Measurements from ENCODE around the gene FER1L5.

FER1L5 gene

DNA sequence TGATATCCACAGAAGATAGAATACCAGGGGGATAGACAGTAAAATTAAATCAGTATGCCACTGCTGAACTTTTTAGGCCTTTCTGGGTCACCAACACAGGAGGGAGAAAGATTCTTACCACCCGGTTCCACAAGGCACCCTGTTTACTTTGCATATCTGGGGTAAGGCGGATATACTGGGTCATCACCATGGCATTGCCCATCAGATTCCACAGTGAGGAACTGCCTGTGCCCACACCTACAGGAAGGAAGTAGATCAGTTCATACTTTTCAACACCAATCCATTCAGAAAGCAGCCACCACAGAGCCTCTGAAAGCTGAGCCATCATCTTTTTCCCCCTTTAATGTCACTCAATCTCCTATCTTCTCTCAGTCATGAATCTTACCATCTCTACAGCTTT is 95.3 kb downstream of the FER1L5 start:
- TF ChIP-seq POLR2A (IDR thresholded peaks at IDR 0.05; ENCODE audit: low read depth, low read length) (no peak), POLR2AphosphoS5 (IDR thresholded peaks at IDR 0.05; ENCODE audit: low read depth, low read length) (no peak)
- DNase-seq (ENCODE audit: insufficient read length), result no peak
- FAIRE-seq, result no peak

DNA sequence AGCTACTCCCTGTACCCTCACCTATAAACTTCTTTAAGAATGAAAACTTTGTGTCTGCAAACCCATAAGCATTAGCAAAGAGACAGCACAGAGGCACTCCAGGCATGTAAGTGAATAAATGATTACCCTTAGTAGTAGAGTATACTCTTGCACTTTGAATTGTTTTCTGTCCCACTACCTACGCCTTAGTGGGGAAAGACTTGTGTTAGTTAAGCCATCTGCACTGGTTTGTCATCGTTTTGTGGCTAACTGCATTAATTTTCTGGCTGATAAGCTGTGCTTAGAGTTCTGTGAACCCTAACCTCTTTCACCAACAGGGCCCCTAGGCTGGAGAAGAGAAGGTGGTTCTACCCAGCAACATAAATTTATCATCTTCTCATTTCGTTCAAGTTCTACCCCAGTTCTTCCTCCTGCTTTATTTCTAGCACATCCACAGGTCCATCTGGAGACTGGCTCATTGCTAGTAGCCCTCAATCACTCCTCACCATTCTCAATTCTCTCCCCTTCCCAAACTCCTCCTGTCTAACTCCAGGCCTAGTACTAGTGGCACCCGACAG is 96.6 kb downstream of the FER1L5 start:
- no peak for FAIRE-seq
- TF ChIP-seq TAF1 (IDR thresholded peaks at IDR 0.05; ENCODE audit: borderline replicate concordance, low read depth, low read length) (no peak), POLR2A (IDR thresholded peaks at IDR 0.05; ENCODE audit: low read depth, low read length) (no peak), POLR2AphosphoS5 (IDR thresholded peaks at IDR 0.05; ENCODE audit: low read depth, low read length) (no peak)
- no peak for DNase-seq (ENCODE audit: insufficient read length)

DNA sequence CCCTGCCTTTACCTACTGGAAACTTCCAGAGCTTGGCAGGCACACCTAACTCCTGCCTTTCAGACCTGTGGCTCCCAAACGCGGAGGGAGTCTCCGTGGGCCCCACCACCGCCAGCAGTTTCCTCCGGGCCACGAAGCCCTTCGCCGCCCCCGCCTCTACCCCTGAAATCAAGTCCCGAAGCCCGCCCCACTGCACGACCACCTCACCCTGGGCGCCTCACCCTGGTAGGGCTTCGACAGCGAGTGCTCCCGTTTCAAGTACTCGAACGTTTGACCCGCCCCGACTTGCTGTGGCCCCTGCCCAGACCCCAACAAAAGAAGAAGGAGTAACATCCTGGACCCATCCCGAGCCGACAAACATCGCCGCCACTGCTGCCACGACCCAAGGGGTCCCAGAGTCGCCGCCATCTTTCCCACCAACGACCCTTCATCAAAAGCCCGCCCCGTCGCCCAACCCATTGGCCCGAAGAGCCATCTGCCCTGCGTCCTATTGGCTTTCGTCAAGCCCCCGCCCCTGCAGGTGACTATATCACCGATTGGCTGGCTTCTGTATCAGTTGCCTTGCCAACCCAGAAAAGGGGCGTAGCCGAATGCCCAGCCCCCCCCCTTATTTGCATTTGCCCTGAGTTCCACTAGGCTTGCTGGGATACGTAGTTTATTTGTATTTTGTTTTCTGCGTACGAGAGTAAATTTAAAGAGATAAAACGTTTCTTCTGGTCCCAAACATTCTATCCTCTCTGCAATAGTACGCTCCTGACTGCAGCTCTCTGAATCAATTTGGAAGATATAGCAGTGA is 97.3 kb downstream of the FER1L5 start, which contains the start of gene LMAN2L:
LMAN2L (minus strand) TSS at position 432 of the 796 bp plus-strand sequence; CDS start at position 408, 24 bp downstream.
- peak; percentile 81 for DNase-seq (ENCODE audit: insufficient read length)
- TF ChIP-seq TAF1 (IDR thresholded peaks at IDR 0.05; ENCODE audit: borderline replicate concordance, low read depth, low read length) (peak; percentile 77), POLR2AphosphoS5 (IDR thresholded peaks at IDR 0.05; ENCODE audit: low read depth, low read length) (no peak), POLR2A (IDR thresholded peaks at IDR 0.05; ENCODE audit: low read depth, low read length) (peak; percentile 76)
- FAIRE-seq, result peak; percentile 90

DNA sequence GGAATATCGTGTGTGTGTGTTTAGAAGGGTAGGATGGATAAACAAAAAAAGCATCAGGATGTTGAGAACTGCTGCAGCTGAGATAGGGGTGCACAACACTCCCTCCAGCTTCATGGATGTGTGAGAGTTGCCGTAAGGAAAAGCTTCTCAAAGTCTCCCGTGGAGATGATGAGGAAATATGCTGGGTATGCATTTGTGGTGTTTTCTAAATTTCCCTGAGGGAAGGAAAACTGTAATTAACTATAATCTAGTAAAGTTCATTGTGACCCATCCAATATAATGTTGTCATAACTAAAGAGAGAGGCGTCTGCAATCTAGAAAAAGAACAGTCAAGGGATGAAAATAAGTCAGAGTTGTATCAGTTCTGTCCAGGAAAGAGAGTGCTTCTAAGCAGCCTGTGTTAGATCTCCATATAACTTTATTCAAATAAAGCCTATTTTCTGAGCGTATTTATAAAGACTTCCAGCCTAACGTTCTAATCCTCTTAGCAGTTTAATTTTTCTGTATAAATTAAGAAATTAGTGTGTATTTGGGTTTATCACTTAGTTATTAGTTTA is 104.6 kb downstream of the FER1L5 start:
- no peak for FAIRE-seq
- TF ChIP-seq TAF1 (IDR thresholded peaks at IDR 0.05; ENCODE audit: borderline replicate concordance, low read depth, low read length), result no peak
- TF ChIP-seq POLR2AphosphoS5 (IDR thresholded peaks at IDR 0.05; ENCODE audit: low read depth, low read length), result no peak
- no peak for TF ChIP-seq POLR2A (IDR thresholded peaks at IDR 0.05; ENCODE audit: low read depth, low read length)
- DNase-seq (ENCODE audit: insufficient read length), result no peak

DNA sequence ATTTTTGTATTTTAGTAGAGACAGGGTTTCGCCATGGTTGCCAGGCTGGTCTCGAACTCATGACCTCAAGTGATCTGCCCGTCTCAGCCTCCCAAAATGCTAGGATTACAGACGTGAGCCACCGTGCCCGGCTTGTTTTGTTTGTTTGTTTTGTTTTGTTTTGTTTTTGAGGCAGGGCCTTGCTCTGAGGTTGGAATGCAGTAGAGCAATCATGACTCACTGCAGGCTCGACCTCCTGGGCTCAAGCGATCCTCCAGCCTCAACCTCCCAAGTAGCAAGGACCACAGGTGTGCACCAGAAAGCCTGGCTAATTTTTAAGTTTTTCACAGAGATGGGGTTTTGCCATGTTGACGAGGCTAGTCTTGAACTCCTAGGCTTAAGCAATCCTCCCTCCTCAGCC is 109.2 kb downstream of the FER1L5 start:
- TF ChIP-seq TAF1 (IDR thresholded peaks at IDR 0.05; ENCODE audit: borderline replicate concordance, low read depth, low read length) (no peak), POLR2AphosphoS5 (IDR thresholded peaks at IDR 0.05; ENCODE audit: low read depth, low read length) (no peak), POLR2A (IDR thresholded peaks at IDR 0.05; ENCODE audit: low read depth, low read length) (no peak)
- DNase-seq (ENCODE audit: insufficient read length) (no peak), FAIRE-seq (no peak)

DNA sequence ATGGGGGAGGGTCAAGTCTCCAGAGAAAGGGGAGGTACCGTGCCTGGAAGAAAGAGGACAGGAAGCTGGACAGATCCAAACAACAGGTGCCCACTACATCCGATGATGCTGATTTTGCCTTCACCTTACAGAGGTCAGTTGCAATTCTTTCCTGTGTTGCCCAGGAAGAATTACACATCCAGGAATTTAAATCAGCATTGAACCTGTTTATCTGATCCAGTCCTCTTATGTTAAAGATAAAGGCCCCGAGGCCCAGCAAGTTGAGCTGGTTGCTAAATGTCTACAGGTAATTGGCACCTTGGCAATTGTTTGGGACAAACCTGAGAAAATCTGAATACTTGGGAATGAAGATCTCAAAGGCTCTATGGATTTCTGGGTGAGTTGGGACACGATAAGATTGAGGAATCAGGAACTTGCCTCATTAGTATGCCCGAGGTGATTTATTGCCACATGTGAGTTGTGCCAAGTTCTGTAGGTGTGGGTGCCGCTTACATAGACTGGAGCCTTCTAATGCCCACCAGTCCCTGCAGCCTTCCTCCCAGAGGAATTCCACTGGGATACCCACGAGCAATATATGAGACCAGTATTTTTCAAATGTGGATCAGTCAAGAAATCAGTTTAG is 111.2 kb downstream of the FER1L5 start:
- FAIRE-seq (no peak), DNase-seq (ENCODE audit: insufficient read length) (no peak)
- TF ChIP-seq TAF1 (IDR thresholded peaks at IDR 0.05; ENCODE audit: borderline replicate concordance, low read depth, low read length) (no peak), POLR2AphosphoS5 (IDR thresholded peaks at IDR 0.05; ENCODE audit: low read depth, low read length) (no peak), POLR2A (IDR thresholded peaks at IDR 0.05; ENCODE audit: low read depth, low read length) (no peak)

DNA sequence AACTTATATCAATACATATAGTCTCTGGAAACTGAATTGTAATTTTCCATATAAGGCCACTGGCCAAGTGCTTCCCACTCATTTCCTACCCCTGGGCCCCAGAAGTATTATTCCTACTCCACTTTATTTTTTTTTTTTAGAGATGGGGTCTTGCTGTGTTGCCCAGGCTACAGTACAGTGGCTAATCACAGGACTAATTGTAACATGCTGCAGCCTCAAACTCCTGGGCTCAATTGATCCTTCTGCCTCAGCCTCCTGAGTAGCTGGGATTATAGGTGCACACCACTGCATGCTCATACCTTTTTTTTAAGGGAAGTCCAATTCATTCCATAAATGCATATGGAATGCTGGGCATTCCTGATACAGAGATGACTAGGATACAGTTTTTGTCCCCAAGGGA is 111.8 kb downstream of the FER1L5 start:
- no peak for DNase-seq (ENCODE audit: insufficient read length)
- no peak for FAIRE-seq
- TF ChIP-seq TAF1 (IDR thresholded peaks at IDR 0.05; ENCODE audit: borderline replicate concordance, low read depth, low read length), result no peak
- no peak for TF ChIP-seq POLR2AphosphoS5 (IDR thresholded peaks at IDR 0.05; ENCODE audit: low read depth, low read length)
- no peak for TF ChIP-seq POLR2A (IDR thresholded peaks at IDR 0.05; ENCODE audit: low read depth, low read length)
